PFSK-1 (cell line): ENCODE data around the gene NME8.

Source experiments
- FOXP2 ChIP-seq: optimal IDR thresholded peaks from 2 replicates; pipeline ENCODE3; 2011; ENCODE audit warnings: borderline replicate concordance, control low read depth, inconsistent platforms; ENCODE audit not compliant: insufficient read depth; ENCODE audit errors: extremely low read length, extremely low read depth
- POLR2AphosphoS5 ChIP-seq: IDR thresholded peaks from 2 replicates; pipeline ENCODE4 v1.6.1; 2012; ENCODE audit warnings: low read depth, mild to moderate bottlenecking, control low read depth, low read length, moderate library complexity
- SIN3A ChIP-seq: IDR thresholded peaks from 2 replicates; pipeline ENCODE4 v1.6.1; 2012; ENCODE audit warnings: mild to moderate bottlenecking, low read length, moderate library complexity, borderline replicate concordance; ENCODE audit not compliant: insufficient read depth
- TAF1 ChIP-seq: IDR thresholded peaks from 2 replicates; pipeline ENCODE4 v1.6.1; 2012; ENCODE audit warnings: low read length, control low read depth, borderline replicate concordance; ENCODE audit not compliant: insufficient read depth
- TF ChIP-seq, protein P1 (sequence below), 2 experiments: IDR thresholded peaks; 2 replicates each; pipeline versions ENCODE4 v1.6.1 to v1.8.0; 2011 to 2012; ENCODE audit warnings: low read depth in 2 of 2, low read length in 2 of 2, control low read depth in 1 of 2, inconsistent platforms in 1 of 2, mild to moderate bottlenecking in 1 of 2, moderate library complexity in 1 of 2; ENCODE audit not compliant: insufficient read depth in 1 of 2

DNA sequence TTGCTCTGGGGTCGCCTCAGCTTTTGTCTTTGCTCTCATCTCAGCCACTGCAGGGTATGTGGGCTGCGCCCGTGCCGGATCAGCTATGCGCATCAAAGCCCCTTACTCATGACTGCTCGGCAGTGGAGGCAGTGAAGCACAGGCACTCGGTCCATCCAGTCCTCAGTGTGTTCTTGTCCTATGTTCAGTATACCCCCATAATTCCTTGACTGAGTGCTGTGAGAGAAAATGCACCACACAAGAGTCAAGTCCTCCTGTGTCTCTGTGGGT lies 99.5 kb downstream of the NME8 start:
- TF ChIP-seq POLR2AphosphoS5: no peak
- no peak for TF ChIP-seq SIN3A
- TF ChIP-seq, protein P1, sequence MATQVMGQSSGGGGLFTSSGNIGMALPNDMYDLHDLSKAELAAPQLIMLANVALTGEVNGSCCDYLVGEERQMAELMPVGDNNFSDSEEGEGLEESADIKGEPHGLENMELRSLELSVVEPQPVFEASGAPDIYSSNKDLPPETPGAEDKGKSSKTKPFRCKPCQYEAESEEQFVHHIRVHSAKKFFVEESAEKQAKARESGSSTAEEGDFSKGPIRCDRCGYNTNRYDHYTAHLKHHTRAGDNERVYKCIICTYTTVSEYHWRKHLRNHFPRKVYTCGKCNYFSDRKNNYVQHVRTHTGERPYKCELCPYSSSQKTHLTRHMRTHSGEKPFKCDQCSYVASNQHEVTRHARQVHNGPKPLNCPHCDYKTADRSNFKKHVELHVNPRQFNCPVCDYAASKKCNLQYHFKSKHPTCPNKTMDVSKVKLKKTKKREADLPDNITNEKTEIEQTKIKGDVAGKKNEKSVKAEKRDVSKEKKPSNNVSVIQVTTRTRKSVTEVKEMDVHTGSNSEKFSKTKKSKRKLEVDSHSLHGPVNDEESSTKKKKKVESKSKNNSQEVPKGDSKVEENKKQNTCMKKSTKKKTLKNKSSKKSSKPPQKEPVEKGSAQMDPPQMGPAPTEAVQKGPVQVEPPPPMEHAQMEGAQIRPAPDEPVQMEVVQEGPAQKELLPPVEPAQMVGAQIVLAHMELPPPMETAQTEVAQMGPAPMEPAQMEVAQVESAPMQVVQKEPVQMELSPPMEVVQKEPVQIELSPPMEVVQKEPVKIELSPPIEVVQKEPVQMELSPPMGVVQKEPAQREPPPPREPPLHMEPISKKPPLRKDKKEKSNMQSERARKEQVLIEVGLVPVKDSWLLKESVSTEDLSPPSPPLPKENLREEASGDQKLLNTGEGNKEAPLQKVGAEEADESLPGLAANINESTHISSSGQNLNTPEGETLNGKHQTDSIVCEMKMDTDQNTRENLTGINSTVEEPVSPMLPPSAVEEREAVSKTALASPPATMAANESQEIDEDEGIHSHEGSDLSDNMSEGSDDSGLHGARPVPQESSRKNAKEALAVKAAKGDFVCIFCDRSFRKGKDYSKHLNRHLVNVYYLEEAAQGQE (IDR thresholded peaks at IDR 0.05; ENCODE audit: insufficient read depth in 1 of 2, low read depth in 2 of 2, low read length in 2 of 2): no peak
- no peak for TF ChIP-seq TAF1
- TF ChIP-seq FOXP2: no peak
